GM19193 (cell line): ENCODE data around the gene PCDHB4.

ENCODE experiments used
- POLR2A ChIP-seq: IDR thresholded peaks from 4 replicates; pipeline ENCODE4 v1.6.1; 2011; ENCODE audit not compliant: insufficient read depth, insufficient read length; ENCODE audit errors: extremely low read depth

Gene PCDHB4

GRCh38 chr5:141121563-141121962 is at the start of gene PCDHB4:
Gene PCDHB4 (plus strand): TSS chr5:141121818. CDS start chr5:141121999, 181 bp downstream.
- no peak for TF ChIP-seq POLR2A

- no peak for TF ChIP-seq POLR2A
Observed at GRCh38 chr5:141077826-141078225, 43.8 kb upstream of the PCDHB4 start.

- TF ChIP-seq POLR2A: no peak
Observed at GRCh38 chr5:141082228-141082627, 39.4 kb upstream of the PCDHB4 start.

GRCh38 chr5:141084487-141084989 is 37.1 kb upstream of the PCDHB4 start:
- no peak for TF ChIP-seq POLR2A

- TF ChIP-seq POLR2A: no peak
Observed at GRCh38 chr5:141094481-141095262, 26.9 kb upstream of the PCDHB4 start, which contains the start of gene PCDHB2. Gene PCDHB2 (plus strand): TSS chr5:141094615. CDS start chr5:141094791, 176 bp downstream.

DNA sequence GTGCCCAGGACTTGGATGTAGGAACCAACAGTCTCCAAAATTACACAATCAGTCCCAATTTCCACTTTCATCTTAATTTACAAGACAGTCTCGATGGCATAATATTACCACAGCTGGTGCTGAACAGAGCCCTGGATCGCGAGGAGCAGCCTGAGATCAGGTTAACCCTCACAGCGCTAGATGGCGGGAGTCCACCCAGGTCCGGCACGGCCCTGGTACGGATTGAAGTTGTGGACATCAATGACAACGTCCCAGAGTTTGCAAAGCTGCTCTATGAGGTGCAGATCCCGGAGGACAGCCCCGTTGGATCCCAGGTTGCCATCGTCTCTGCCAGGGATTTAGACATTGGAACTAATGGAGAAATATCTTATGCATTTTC is 26.4 kb upstream of the PCDHB4 start:
- TF ChIP-seq POLR2A: no peak

- no peak for TF ChIP-seq POLR2A
Observed at GRCh38 chr5:141100243-141100805, 21.3 kb upstream of the PCDHB4 start, which contains the start of gene PCDHB3. Gene PCDHB3 (plus strand): TSS chr5:141100473. CDS start chr5:141100650, 177 bp downstream.

- TF ChIP-seq POLR2A: no peak
Observed at GRCh38 chr5:141101059-141101458, 20.6 kb upstream of the PCDHB4 start.

GRCh38 chr5:141105350-141105749 is 16.3 kb upstream of the PCDHB4 start:
- no peak for TF ChIP-seq POLR2A

- TF ChIP-seq POLR2A: no peak
Observed at GRCh38 chr5:141119250-141119649, 2.4 kb upstream of the PCDHB4 start.

- TF ChIP-seq POLR2A: no peak
Observed at GRCh38 chr5:141121985-141122384, 367 bp downstream of the PCDHB4 start.

DNA sequence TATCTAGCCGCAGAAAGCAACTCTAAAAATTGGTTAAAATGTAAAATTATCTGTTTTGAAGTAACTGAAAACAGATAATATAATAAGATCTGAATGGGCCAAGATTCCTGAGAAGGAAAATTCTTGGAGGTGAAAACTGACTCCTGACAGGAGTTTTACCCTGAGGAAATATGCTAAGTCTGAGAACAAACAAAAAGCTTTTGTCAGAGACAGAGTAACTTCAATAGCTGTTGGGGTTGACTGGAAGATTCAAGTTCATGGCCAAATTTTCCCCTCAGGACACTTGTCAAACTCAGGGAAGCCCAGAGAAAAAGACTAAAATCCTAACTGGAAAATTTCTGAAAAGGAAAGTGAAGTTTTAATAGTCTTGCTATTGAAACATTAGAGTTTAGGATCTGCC is 5.7 kb downstream of the PCDHB4 start:
- no peak for TF ChIP-seq POLR2A

DNA sequence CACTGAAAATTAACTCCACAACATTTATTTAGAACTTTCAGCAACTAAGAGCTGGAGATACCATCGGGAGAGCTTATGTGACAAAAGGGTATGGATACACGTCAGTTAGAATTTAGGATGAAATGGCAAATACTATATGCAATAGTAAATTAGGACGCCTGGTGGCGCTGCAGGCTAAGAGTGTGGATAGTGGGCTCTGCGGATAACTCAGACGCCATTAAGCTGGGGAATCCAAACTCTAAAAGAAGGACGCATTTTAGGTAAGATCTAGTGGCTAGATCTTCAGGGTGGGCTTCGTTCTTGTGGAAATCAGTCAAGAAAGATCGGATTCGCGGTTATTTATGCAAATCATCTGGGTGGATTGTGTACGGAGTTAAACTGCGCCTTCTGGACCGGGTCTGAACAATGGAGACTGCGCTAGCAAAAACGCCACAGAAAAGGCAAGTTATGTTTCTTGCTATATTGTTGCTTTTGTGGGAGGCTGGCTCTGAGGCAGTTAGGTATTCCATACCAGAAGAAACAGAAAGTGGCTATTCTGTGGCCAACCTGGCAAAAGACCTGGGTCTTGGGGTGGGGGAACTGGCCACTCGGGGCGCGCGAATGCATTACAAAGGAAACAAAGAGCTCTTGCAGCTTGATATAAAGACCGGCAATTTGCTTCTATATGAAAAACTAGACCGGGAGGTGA is 13.6 kb downstream of the PCDHB4 start, which contains the start of gene PCDHB5:
Gene PCDHB5, plus strand, starts transcription at position 177 of the 688 bp plus-strand sequence. Its CDS starts 229 bp downstream, at position 406.
- TF ChIP-seq POLR2A: no peak

DNA sequence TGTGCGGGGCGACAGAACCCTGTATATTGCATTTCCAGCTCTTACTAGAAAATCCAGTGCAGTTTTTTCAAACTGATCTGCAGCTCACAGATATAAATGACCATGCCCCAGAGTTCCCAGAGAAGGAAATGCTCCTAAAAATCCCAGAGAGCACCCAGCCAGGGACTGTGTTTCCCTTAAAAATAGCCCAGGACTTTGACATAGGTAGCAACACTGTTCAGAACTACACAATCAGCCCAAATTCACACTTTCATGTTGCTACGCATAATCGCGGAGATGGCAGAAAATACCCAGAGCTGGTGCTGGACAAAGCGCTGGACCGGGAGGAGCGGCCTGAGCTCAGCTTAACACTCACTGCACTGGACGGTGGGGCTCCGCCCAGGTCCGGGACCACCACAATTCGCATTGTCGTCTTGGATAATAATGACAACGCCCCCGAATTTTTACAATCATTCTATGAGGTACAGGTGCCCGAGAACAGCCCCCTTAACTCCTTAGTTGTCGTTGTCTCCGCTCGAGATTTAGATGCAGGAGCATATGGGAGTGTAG is 14.2 kb downstream of the PCDHB4 start:
- TF ChIP-seq POLR2A: no peak

- TF ChIP-seq POLR2A: no peak
Observed at GRCh38 chr5:141149812-141150211, 28.2 kb downstream of the PCDHB4 start, which contains the start of gene PCDHB6. Gene PCDHB6 (plus strand): TSS chr5:141150057. CDS start chr5:141150258, 201 bp downstream.
